H9 (cell line): Measurements from ENCODE around the gene ACOT11. TPM values are rescaled to one million over a fixed set of nuclear protein-coding genes. Genes with fewer than 3 reads are reported as not detected.

Experiments
- DNase-seq: peaks from one replicate; pipeline ENCODE4 v3.0.0-alpha.2; 2017
- H2AFZ ChIP-seq: one replicate; pipeline ENCODE4 v1.6.1; 2013; ENCODE audit warnings: mild to moderate bottlenecking, low read length, control low read depth, moderate library complexity
- H2AK5ac ChIP-seq: 2 replicates; pipeline ENCODE4 v1.6.1; 2013; ENCODE audit warnings: low read length, control low read depth, mixed read lengths; ENCODE audit not compliant: insufficient read length
- H2BK120ac ChIP-seq: one replicate; pipeline ENCODE4 v1.6.1; 2013; ENCODE audit warnings: low read depth, mild to moderate bottlenecking, low read length, control low read depth, inconsistent platforms; ENCODE audit not compliant: poor library complexity, severe bottlenecking
- H2BK12ac ChIP-seq: 2 replicates; pipeline ENCODE4 v1.6.1; 2013; ENCODE audit warnings: low read length, control low read depth, mixed read lengths, low read depth; ENCODE audit not compliant: insufficient read length
- H2BK15ac ChIP-seq: 2 replicates; pipeline ENCODE4 v1.6.1; 2013; ENCODE audit warnings: low read depth, low read length, control low read depth
- H2BK20ac ChIP-seq: one replicate; pipeline ENCODE4 v1.6.1; 2013; ENCODE audit warnings: low read depth, mild to moderate bottlenecking, low read length, control low read depth, inconsistent platforms; ENCODE audit not compliant: poor library complexity, severe bottlenecking
- H2BK5ac ChIP-seq: 2 replicates; pipeline ENCODE4 v1.6.1; 2013; ENCODE audit warnings: low read length, control low read depth, mixed read lengths; ENCODE audit not compliant: insufficient read length
- H3K14ac ChIP-seq: 2 replicates; pipeline ENCODE4 v1.6.1; 2013; ENCODE audit warnings: low read length, control low read depth; ENCODE audit not compliant: insufficient read depth
- H3K18ac ChIP-seq: 2 replicates; pipeline ENCODE4 v1.6.1; 2013; ENCODE audit warnings: low read depth, mild to moderate bottlenecking, mixed read lengths, low read length, control low read depth; ENCODE audit not compliant: insufficient read length
- H3K23ac ChIP-seq: 2 replicates; pipeline ENCODE4 v1.6.1; 2013; ENCODE audit warnings: low read length, control low read depth, mixed read lengths, low read depth; ENCODE audit not compliant: insufficient read length
- H3K23me2 ChIP-seq: 2 replicates; pipeline ENCODE4 v1.6.1; 2013; ENCODE audit warnings: low read depth, mild to moderate bottlenecking, mixed read lengths, low read length, control low read depth; ENCODE audit not compliant: insufficient read length, poor library complexity, severe bottlenecking
- H3K27ac ChIP-seq: 2 replicates; pipeline ENCODE4 v1.5.1; 2013; ENCODE audit warnings: low read length, control low read depth, mixed read lengths, low read depth; ENCODE audit not compliant: insufficient read length
- H3K27me3 ChIP-seq: 2 replicates; pipeline ENCODE4 v1.6.1; 2013; ENCODE audit warnings: low read length, control low read depth, inconsistent platforms; ENCODE audit not compliant: insufficient read depth
- H3K4ac ChIP-seq: 2 replicates; pipeline ENCODE4 v1.6.1; 2013; ENCODE audit warnings: low read depth, mild to moderate bottlenecking, control low read depth, inconsistent platforms, low read length, moderate library complexity
- H3K4me1 ChIP-seq: 2 replicates; pipeline ENCODE4 v1.6.1; 2013; ENCODE audit warnings: low read length, control low read depth, inconsistent platforms; ENCODE audit not compliant: insufficient read depth
- H3K4me2 ChIP-seq: 2 replicates; pipeline ENCODE4 v1.6.1; 2013; ENCODE audit warnings: low read length, control low read depth, mixed read lengths; ENCODE audit not compliant: insufficient read length, insufficient read depth
- H3K56ac ChIP-seq: 2 replicates; pipeline ENCODE4 v1.6.1; 2013; ENCODE audit warnings: low read depth, mild to moderate bottlenecking, mixed read lengths, low read length, control low read depth; ENCODE audit not compliant: insufficient read length
- H3K79me1 ChIP-seq: 2 replicates; pipeline ENCODE4 v1.6.1; 2013; ENCODE audit warnings: low read depth, mild to moderate bottlenecking, moderate library complexity, low read length, control low read depth, inconsistent platforms; ENCODE audit not compliant: insufficient read depth, poor library complexity, severe bottlenecking
- H3K79me2 ChIP-seq: 2 replicates; pipeline ENCODE4 v1.6.1; 2013; ENCODE audit warnings: low read length, control low read depth, inconsistent platforms; ENCODE audit not compliant: insufficient read depth
- H3K9ac ChIP-seq: 2 replicates; pipeline ENCODE4 v1.6.1; 2013; ENCODE audit warnings: low read length, control low read depth, mixed read lengths; ENCODE audit not compliant: insufficient read length; ENCODE audit errors: extremely low read depth
- H3K9me3 ChIP-seq: one replicate; pipeline ENCODE4 v1.6.1; 2013; ENCODE audit warnings: low read depth, low read length, inconsistent platforms; ENCODE audit not compliant: control insufficient read depth
- H3T11ph ChIP-seq: one replicate; pipeline ENCODE4 v1.6.1; 2013; ENCODE audit warnings: mild to moderate bottlenecking, low read length, control low read depth, inconsistent platforms
- H4K20me1 ChIP-seq: one replicate; pipeline ENCODE4 v1.6.1; 2013; ENCODE audit not compliant: control insufficient read depth, insufficient read length, insufficient read depth
- H4K5ac ChIP-seq: 2 replicates; pipeline ENCODE4 v1.6.1; 2013; ENCODE audit warnings: low read depth, mild to moderate bottlenecking, mixed read lengths, low read length, control low read depth; ENCODE audit not compliant: insufficient read length
- H4K8ac ChIP-seq: replicated peaks from 2 replicates; pipeline ENCODE4 v1.6.1; 2013; ENCODE audit warnings: low read length, control low read depth, mixed read lengths, low read depth; ENCODE audit not compliant: insufficient read length
- H4K91ac ChIP-seq: 2 replicates; pipeline ENCODE4 v1.6.1; 2013; ENCODE audit warnings: low read depth, mild to moderate bottlenecking, moderate library complexity, mixed read lengths, low read length, control low read depth; ENCODE audit not compliant: insufficient read length
- H3K27ac Mint-ChIP-seq, 3 experiments: 2 replicates in 2 of 3; 3 replicates in 1 of 3; pipeline ENCODE4 v1.8.0; 2020 to 2021; ENCODE audit warnings: mixed read lengths in 3 of 3, mild to moderate bottlenecking in 1 of 3, moderate library complexity in 1 of 3
- H3K27me3 Mint-ChIP-seq: 2 replicates; pipeline ENCODE4 v1.8.0; 2021; ENCODE audit warnings: low read depth, mild to moderate bottlenecking, moderate library complexity, mixed read lengths
- H3K36me3 Mint-ChIP-seq, 3 experiments: 2 replicates in 2 of 3; 3 replicates in 1 of 3; pipeline ENCODE4 v1.8.0; 2020 to 2021; ENCODE audit warnings: low read depth in 3 of 3, mixed read lengths in 3 of 3; ENCODE audit not compliant: insufficient read depth in 1 of 3
- H3K4me1 Mint-ChIP-seq, 2 experiments: 2 replicates each; pipeline ENCODE4 v1.8.0; 2020; ENCODE audit warnings: mixed read lengths in 2 of 2
- H3K4me3 Mint-ChIP-seq, 2 experiments: 2 replicates in 1 of 2; 3 replicates in 1 of 2; pipeline ENCODE4 v1.8.0; 2020 to 2021; ENCODE audit warnings: mild to moderate bottlenecking in 2 of 2, mixed read lengths in 2 of 2, moderate library complexity in 1 of 2
- H3K9me3 Mint-ChIP-seq, 2 experiments: 2 replicates in 1 of 2; 3 replicates in 1 of 2; pipeline ENCODE4 v1.8.0; 2020; ENCODE audit warnings: mild to moderate bottlenecking in 2 of 2, mixed read lengths in 2 of 2, moderate library complexity in 1 of 2
- total RNA-seq: library from RNA; stranded (reverse); gene quantifications from 2 replicates; pipeline ENCODE4 v1.2.1, GENCODE V29; 2021
- TF ChIP-seq, protein P1 (sequence below): fragments of 200-600 bp; sonication (generic); conservative IDR thresholded peaks from 3 replicates; pipeline ENCODE4 v1.8.0; 2021; ENCODE audit warnings: antibody characterized with exemption, mild to moderate bottlenecking

The ACOT11 gene
- total RNA-seq, 1 experiment from 2014 or later, result 4.0 TPM

DNA sequence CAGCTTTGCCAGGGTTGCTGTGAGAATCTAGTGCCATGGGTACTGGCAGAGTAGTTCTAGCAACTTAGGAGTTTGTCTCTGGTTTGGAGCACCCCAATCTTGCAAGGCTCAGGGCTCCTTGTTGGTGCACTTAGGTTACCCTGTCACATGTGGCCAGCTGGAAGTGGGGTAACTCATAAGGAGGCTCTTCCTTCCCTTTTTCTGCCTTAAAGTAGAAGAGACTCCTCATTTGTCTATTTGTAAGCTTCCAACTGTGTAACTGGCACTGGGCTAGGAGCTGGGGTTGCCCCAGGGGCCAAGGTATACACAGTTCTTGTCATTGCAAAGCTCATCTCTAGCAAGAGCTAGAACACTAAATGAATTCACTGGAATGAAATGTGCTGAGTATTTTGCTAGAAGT is 104.1 kb downstream of the ACOT11 start:
- Histone ChIP-seq H4K5ac (no peak overlapping the region), H3K27me3 (no peaks in the 10 kb centered on the region; the same call in 1 of the 2 replicates), H4K91ac (no peak overlapping the region), H3K79me2 (no peaks in the 10 kb centered on the region), H3K4ac (no peak overlapping the region), H3K27ac (no peak overlapping the region), H2BK5ac (no peak overlapping the region), H2AFZ (no peak overlapping the region), H3K23me2 (no peaks in the 10 kb centered on the region), H3K4me2 (no peak overlapping the region), H4K8ac (no peak overlapping the region), H2BK12ac (no peak overlapping the region), H3K14ac (no peak overlapping the region), H3K9me3 (no peaks in the 10 kb centered on the region), H3K23ac (no peak overlapping the region), H3T11ph (no peak overlapping the region), H2BK15ac (no peak overlapping the region), H2BK120ac (no peak overlapping the region), H2AK5ac (no peak overlapping the region), H3K4me1 (no peaks in the 10 kb centered on the region), H2BK20ac (no peak overlapping the region), H3K79me1 (no peaks in the 10 kb centered on the region), H4K20me1 (no peaks in the 10 kb centered on the region), H3K56ac (no peak overlapping the region), H3K18ac (no peak overlapping the region), H3K9ac (no peak overlapping the region)
- Mint-ChIP-seq H3K27me3 (peaks cover 20% of the 10 kb centered on the region), H3K9me3 (no peaks in the 10 kb centered on the region; a peak in 1 of 5 replicates), H3K36me3 (no peaks in the 10 kb centered on the region), H3K27ac (no peak overlapping the region), H3K4me1 (peaks cover 5 to 8% of the 10 kb centered on the region in 2 experiments), H3K4me3 (no peak overlapping the region)
- no peak for DNase-seq
- TF ChIP-seq, protein P1, sequence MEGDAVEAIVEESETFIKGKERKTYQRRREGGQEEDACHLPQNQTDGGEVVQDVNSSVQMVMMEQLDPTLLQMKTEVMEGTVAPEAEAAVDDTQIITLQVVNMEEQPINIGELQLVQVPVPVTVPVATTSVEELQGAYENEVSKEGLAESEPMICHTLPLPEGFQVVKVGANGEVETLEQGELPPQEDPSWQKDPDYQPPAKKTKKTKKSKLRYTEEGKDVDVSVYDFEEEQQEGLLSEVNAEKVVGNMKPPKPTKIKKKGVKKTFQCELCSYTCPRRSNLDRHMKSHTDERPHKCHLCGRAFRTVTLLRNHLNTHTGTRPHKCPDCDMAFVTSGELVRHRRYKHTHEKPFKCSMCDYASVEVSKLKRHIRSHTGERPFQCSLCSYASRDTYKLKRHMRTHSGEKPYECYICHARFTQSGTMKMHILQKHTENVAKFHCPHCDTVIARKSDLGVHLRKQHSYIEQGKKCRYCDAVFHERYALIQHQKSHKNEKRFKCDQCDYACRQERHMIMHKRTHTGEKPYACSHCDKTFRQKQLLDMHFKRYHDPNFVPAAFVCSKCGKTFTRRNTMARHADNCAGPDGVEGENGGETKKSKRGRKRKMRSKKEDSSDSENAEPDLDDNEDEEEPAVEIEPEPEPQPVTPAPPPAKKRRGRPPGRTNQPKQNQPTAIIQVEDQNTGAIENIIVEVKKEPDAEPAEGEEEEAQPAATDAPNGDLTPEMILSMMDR, result no peak
